ENCODE measurements around the gene URAD. TPM values are rescaled to one million over a fixed set of nuclear protein-coding genes. Genes with fewer than 3 reads are reported as not detected.

Gene URAD
- total RNA-seq, 2 experiments from 2014 or later, result not detected

GRCh38 chr13:27967736-27968315 is 20.7 kb downstream of the URAD start:
- no peak overlapping the region for H3K4me2 ChIP-seq (ENCODE audit: low read length)
- no peaks in the 10 kb centered on the region for H4K20me1 ChIP-seq (ENCODE audit: insufficient read depth, low read length)
- POLR2A ChIA-PET, result no interaction called here
- H3K4me1 ChIP-seq (ENCODE audit: insufficient read depth, low read length, poor library complexity, severe bottlenecking), result no peaks in the 10 kb centered on the region
- BruUV-seq (replicated peaks), result no TSS peak
- no peak for DNase-seq (ENCODE audit: low spot score)
- H3K4me3 ChIP-seq (ENCODE audit: low read depth, low read length, poor library complexity, severe bottlenecking), result no peak overlapping the region
- TF ChIP-seq EZH2phosphoT487 (IDR thresholded peaks at IDR 0.05; ENCODE audit: borderline replicate concordance, low read depth, low read length), result no peak
- TF ChIP-seq, protein P1, sequence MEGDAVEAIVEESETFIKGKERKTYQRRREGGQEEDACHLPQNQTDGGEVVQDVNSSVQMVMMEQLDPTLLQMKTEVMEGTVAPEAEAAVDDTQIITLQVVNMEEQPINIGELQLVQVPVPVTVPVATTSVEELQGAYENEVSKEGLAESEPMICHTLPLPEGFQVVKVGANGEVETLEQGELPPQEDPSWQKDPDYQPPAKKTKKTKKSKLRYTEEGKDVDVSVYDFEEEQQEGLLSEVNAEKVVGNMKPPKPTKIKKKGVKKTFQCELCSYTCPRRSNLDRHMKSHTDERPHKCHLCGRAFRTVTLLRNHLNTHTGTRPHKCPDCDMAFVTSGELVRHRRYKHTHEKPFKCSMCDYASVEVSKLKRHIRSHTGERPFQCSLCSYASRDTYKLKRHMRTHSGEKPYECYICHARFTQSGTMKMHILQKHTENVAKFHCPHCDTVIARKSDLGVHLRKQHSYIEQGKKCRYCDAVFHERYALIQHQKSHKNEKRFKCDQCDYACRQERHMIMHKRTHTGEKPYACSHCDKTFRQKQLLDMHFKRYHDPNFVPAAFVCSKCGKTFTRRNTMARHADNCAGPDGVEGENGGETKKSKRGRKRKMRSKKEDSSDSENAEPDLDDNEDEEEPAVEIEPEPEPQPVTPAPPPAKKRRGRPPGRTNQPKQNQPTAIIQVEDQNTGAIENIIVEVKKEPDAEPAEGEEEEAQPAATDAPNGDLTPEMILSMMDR (conservative IDR thresholded peaks at IDR 0.05; ENCODE audit: low read length), result no peak
- no peaks in the 10 kb centered on the region for H3K9me3 ChIP-seq (ENCODE audit: low read length)
- H3K27ac ChIP-seq (ENCODE audit: low read depth, low read length, poor library complexity, severe bottlenecking), result no peak overlapping the region
- H3K36me3 ChIP-seq (ENCODE audit: insufficient read depth, low read length), result no peaks in the 10 kb centered on the region
- H3K9me2 ChIP-seq (ENCODE audit: insufficient read depth, low read length), result no peaks in the 10 kb centered on the region
- no peaks in the 10 kb centered on the region for H3K79me2 ChIP-seq (ENCODE audit: insufficient read depth, low read depth, low read length)
- intact Hi-C loops (cut with micrococcal nuclease; ENCODE audit: unreplicated experiment), result no loop called here
- H2AFZ ChIP-seq (ENCODE audit: low read length), result no peak overlapping the region
- CTCF ChIA-PET (ENCODE audit: unreplicated experiment), result no interaction called here

DNA sequence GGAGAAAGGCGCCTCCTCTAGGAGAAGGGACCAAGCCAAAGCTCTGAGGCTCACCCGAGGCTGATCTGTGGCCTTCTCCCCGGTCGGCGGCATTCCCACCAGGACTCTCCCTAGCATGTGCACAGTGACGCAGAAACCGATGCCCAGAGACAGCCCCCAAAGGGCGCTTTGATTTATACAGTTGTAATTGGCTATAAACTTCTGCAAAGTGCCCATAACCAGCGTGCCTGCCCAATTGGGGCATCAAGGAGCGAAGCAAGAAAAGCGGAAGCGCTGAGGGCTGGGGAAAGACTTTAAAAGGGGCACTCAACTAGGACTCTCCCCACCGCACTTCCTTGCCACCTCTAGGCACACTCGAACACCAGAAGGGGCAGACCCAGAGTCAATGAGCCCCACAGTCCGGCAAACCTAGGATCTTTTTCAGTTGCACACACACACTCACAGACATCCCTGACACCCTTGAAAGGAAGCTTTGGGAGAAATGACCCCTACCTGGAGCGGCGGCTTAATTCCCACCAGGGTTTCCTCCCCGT is 21.2 kb downstream of the URAD start:
- intact Hi-C loops (cut with micrococcal nuclease; ENCODE audit: unreplicated experiment), result no loop called here
- H3K27ac ChIP-seq (ENCODE audit: low read depth, low read length, poor library complexity, severe bottlenecking), result no peak overlapping the region
- no peaks in the 10 kb centered on the region for H3K36me3 ChIP-seq (ENCODE audit: insufficient read depth, low read length)
- CTCF ChIA-PET (ENCODE audit: unreplicated experiment), result no interaction called here
- DNase-seq (ENCODE audit: low spot score), result no peak
- H3K79me2 ChIP-seq (ENCODE audit: insufficient read depth, low read depth, low read length), result no peaks in the 10 kb centered on the region
- TF ChIP-seq, protein P1 (conservative IDR thresholded peaks at IDR 0.05; ENCODE audit: low read length), result no peak
- TF ChIP-seq EZH2phosphoT487 (IDR thresholded peaks at IDR 0.05; ENCODE audit: borderline replicate concordance, low read depth, low read length), result no peak
- H3K4me3 ChIP-seq (ENCODE audit: low read depth, low read length, poor library complexity, severe bottlenecking), result no peak overlapping the region
- H4K20me1 ChIP-seq (ENCODE audit: insufficient read depth, low read length), result no peaks in the 10 kb centered on the region
- H3K4me2 ChIP-seq (ENCODE audit: low read length), result no peak overlapping the region
- no peaks in the 10 kb centered on the region for H3K9me3 ChIP-seq (ENCODE audit: low read length)
- POLR2A ChIA-PET, result no interaction called here
- no TSS peak for BruUV-seq (replicated peaks)
- no peak overlapping the region for H2AFZ ChIP-seq (ENCODE audit: low read length)
- no peaks in the 10 kb centered on the region for H3K4me1 ChIP-seq (ENCODE audit: insufficient read depth, low read length, poor library complexity, severe bottlenecking)
- H3K9me2 ChIP-seq (ENCODE audit: insufficient read depth, low read length), result no peaks in the 10 kb centered on the region

DNA sequence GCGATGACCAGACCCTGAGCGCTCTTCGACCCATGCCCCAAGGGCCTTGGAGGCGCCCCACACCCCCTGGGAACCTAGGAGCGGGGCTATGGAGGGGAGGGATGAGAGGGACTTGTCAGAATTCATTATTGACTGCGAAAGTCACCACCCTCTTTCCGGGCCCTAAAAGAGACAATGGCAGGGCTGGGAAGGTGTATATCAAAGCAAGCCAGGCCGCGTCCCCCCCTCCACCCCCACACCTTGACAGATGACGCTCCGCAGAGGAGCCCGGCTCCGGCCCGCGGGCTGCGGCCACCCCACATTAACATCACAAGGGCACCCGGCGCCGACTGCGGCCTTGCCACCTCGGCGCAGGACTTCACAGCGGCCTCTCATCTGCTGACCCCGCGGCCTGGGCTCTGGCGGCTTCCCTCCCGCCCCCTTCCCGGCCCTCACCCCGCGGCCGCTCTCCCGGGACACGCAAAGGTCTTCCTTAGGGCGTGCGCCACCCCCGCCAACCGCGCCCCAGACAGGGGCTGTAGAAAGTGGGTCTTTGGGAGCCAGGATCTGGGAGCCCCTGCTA is 21.8 kb downstream of the URAD start:
- no peak overlapping the region for H3K4me2 ChIP-seq (ENCODE audit: low read length)
- no peaks in the 10 kb centered on the region for H4K20me1 ChIP-seq (ENCODE audit: insufficient read depth, low read length)
- intact Hi-C loops (cut with micrococcal nuclease; ENCODE audit: unreplicated experiment), result no loop called here
- no peak overlapping the region for H3K4me3 ChIP-seq (ENCODE audit: low read depth, low read length, poor library complexity, severe bottlenecking)
- H3K79me2 ChIP-seq (ENCODE audit: insufficient read depth, low read depth, low read length), result no peaks in the 10 kb centered on the region
- H2AFZ ChIP-seq (ENCODE audit: low read length), result no peak overlapping the region
- no peak overlapping the region for H3K27ac ChIP-seq (ENCODE audit: low read depth, low read length, poor library complexity, severe bottlenecking)
- BruUV-seq (replicated peaks), result no TSS peak
- no peaks in the 10 kb centered on the region for H3K9me3 ChIP-seq (ENCODE audit: low read length)
- DNase-seq (ENCODE audit: low spot score), result no peak
- TF ChIP-seq, protein P1 (conservative IDR thresholded peaks at IDR 0.05; ENCODE audit: low read length), result no peak
- no peak for TF ChIP-seq EZH2phosphoT487 (IDR thresholded peaks at IDR 0.05; ENCODE audit: borderline replicate concordance, low read depth, low read length)
- ChIA-PET POLR2A (no interaction called here), CTCF (ENCODE audit: unreplicated experiment) (no interaction called here)
- no peaks in the 10 kb centered on the region for H3K36me3 ChIP-seq (ENCODE audit: insufficient read depth, low read length)
- H3K9me2 ChIP-seq (ENCODE audit: insufficient read depth, low read length), result no peaks in the 10 kb centered on the region
- H3K4me1 ChIP-seq (ENCODE audit: insufficient read depth, low read length, poor library complexity, severe bottlenecking), result no peaks in the 10 kb centered on the region

Data from OCI-LY7 (cell line).